DOHH2 (cell line): ENCODE results near the gene SUPT20HL1.
"Not testable (repeated sequence)": the region's sequence is repeated elsewhere in the genome, so short reads cannot be mapped to it uniquely, and the experiment has no call there.

Experiments used
- H3F3A ChIP-seq: fragments of 200-600 bp; sonication (generic), shearing (Covaris generic); 2 replicates; pipeline ENCODE4 v1.6.0; 2016; ENCODE audit warnings: antibody characterized with exemption, mild to moderate bottlenecking; ENCODE audit not compliant: control insufficient read depth, insufficient read depth
- H3K27ac ChIP-seq: fragments of 200-600 bp; sonication (generic); 2 replicates; pipeline ENCODE4 v1.5.1; 2014; ENCODE audit warnings: low read depth, mild to moderate bottlenecking, low read length, moderate library complexity
- H3K27me3 ChIP-seq: fragments of 200-600 bp; sonication (generic); 2 replicates; pipeline ENCODE4 v1.6.1; 2014; ENCODE audit warnings: mild to moderate bottlenecking, low read length, mixed read lengths; ENCODE audit not compliant: control insufficient read depth
- H3K36me3 ChIP-seq: fragments of 200-600 bp; sonication (generic); 2 replicates; pipeline ENCODE4 v1.6.1; 2014; ENCODE audit warnings: mild to moderate bottlenecking, low read length, moderate library complexity, mixed read lengths; ENCODE audit not compliant: control insufficient read depth
- H3K4me1 ChIP-seq: fragments of 200-600 bp; sonication (generic); 2 replicates; pipeline ENCODE4 v1.6.1; 2014; ENCODE audit warnings: mild to moderate bottlenecking, low read length, mixed read lengths; ENCODE audit not compliant: control insufficient read depth
- H3K4me2 ChIP-seq: fragments of 200-600 bp; sonication (generic); 2 replicates; pipeline ENCODE4 v1.6.0; 2014; ENCODE audit warnings: mild to moderate bottlenecking, low read length, moderate library complexity
- H3K4me3 ChIP-seq: fragments of 200-600 bp; sonication (generic); 2 replicates; pipeline ENCODE4 v1.5.1; 2014; ENCODE audit warnings: mild to moderate bottlenecking, low read length, mixed read lengths
- H3K79me2 ChIP-seq: fragments of 200-600 bp; sonication (generic); 2 replicates; pipeline ENCODE4 v1.6.1; 2014; ENCODE audit warnings: mild to moderate bottlenecking, low read length, mixed read lengths; ENCODE audit not compliant: control insufficient read depth
- H3K9me2 ChIP-seq: fragments of 200-600 bp; sonication (generic); replicated peaks from 2 replicates; pipeline ENCODE4 v1.6.1; 2014; ENCODE audit warnings: mild to moderate bottlenecking, low read length, mixed read lengths; ENCODE audit not compliant: control insufficient read depth
- H3K9me3 ChIP-seq: fragments of 200-600 bp; sonication (generic); 2 replicates; pipeline ENCODE4 v1.6.1; 2014; ENCODE audit warnings: antibody characterized with exemption, low read length, mixed read lengths; ENCODE audit not compliant: control insufficient read depth, insufficient read depth
- H4K20me1 ChIP-seq: fragments of 200-600 bp; sonication (generic); 2 replicates; pipeline ENCODE4 v1.6.0; 2014; ENCODE audit warnings: low read depth, mild to moderate bottlenecking, antibody characterized with exemption, low read length, moderate library complexity; ENCODE audit not compliant: control insufficient read depth, insufficient read depth
- EZH2phosphoT487 ChIP-seq: fragments of 200-600 bp; sonication (generic); IDR thresholded peaks from 2 replicates; pipeline ENCODE4 v1.6.1; 2017; ENCODE audit warnings: borderline replicate concordance, mild to moderate bottlenecking, antibody characterized with exemption, low read length, moderate library complexity, mixed read lengths
- TF ChIP-seq, protein P1 (sequence below): fragments of 200-600 bp; sonication (generic); IDR thresholded peaks from one replicate; pipeline ENCODE4 v1.5.1; 2014; ENCODE audit warnings: antibody characterized with exemption, mild to moderate bottlenecking, low read depth, low read length; ENCODE audit not compliant: poor library complexity, severe bottlenecking

SUPT20HL1 gene

DNA sequence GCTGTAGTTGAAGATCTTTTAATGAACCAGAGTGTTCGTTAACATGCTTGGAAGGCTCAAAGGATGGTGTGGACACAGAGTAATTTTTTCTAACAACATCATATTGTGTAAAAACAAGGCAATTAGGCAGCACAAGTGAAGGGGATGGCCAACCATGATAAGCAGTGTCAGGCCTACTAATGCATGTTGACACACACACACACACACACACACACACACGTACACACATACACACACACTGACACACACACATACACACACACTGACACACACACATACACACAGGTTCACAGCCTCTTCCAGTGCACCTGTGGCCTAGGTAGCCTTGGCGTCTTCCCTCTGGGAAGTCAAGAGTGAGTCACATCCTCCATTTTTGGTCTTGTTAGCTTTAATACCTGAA lies at the start of gene SUPT20HL1:
Gene SUPT20HL1, plus strand, starts transcription at position 368 of the 400 bp plus-strand sequence. CDS start 2,122 bp downstream, outside the sequence.
- H3K27ac ChIP-seq, result no peak within 1 kb of the TSS
- H3K4me3 ChIP-seq, result no peak within 1 kb of the TSS
- H3K79me2 ChIP-seq, result no peaks in the 10 kb centered on the region
- no peaks in the 10 kb centered on the region for H3K27me3 ChIP-seq
- no peaks in the 10 kb centered on the region for H3K4me1 ChIP-seq
- no peak for TF ChIP-seq EZH2phosphoT487
- TF ChIP-seq, protein P1, sequence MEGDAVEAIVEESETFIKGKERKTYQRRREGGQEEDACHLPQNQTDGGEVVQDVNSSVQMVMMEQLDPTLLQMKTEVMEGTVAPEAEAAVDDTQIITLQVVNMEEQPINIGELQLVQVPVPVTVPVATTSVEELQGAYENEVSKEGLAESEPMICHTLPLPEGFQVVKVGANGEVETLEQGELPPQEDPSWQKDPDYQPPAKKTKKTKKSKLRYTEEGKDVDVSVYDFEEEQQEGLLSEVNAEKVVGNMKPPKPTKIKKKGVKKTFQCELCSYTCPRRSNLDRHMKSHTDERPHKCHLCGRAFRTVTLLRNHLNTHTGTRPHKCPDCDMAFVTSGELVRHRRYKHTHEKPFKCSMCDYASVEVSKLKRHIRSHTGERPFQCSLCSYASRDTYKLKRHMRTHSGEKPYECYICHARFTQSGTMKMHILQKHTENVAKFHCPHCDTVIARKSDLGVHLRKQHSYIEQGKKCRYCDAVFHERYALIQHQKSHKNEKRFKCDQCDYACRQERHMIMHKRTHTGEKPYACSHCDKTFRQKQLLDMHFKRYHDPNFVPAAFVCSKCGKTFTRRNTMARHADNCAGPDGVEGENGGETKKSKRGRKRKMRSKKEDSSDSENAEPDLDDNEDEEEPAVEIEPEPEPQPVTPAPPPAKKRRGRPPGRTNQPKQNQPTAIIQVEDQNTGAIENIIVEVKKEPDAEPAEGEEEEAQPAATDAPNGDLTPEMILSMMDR, result no peak
- no peaks in the 10 kb centered on the region for H3K9me3 ChIP-seq
- H3K9me2 ChIP-seq, result no peaks in the 10 kb centered on the region
- no peaks in the 10 kb centered on the region for H4K20me1 ChIP-seq
- no peaks in the 10 kb centered on the region for H3F3A ChIP-seq
- H3K4me2 ChIP-seq, result no peak within 1 kb of the TSS
- no peaks in the 10 kb centered on the region for H3K36me3 ChIP-seq

DNA sequence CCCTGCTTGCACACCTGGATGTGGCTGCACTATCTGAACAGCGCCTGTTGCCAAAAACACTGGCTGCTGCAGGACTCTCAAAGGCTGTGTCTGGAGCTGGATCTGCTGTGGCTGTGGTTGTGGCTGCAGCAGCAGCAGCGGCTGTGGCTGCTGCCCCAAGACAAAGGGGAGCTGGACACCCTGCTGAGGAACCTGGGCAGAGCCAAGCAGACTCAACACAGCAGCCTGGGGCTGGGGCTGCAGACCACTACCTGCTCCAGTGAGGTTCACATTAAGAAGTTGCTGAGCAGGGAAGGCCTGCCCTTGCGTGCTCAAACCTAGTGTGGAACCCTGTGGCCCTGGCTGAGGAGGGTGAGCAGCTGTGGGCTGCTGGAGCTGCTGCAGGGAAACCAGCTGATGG lies 49.5 kb upstream of the SUPT20HL1 start:
- H3K4me1 ChIP-seq, H3K4me3 ChIP-seq, H3K27me3 ChIP-seq, H3F3A ChIP-seq, H3K4me2 ChIP-seq, H3K9me2 ChIP-seq, H3K79me2 ChIP-seq, H3K36me3 ChIP-seq, H3K27ac ChIP-seq, H3K9me3 ChIP-seq, H4K20me1 ChIP-seq: not testable (repeated sequence)

DNA sequence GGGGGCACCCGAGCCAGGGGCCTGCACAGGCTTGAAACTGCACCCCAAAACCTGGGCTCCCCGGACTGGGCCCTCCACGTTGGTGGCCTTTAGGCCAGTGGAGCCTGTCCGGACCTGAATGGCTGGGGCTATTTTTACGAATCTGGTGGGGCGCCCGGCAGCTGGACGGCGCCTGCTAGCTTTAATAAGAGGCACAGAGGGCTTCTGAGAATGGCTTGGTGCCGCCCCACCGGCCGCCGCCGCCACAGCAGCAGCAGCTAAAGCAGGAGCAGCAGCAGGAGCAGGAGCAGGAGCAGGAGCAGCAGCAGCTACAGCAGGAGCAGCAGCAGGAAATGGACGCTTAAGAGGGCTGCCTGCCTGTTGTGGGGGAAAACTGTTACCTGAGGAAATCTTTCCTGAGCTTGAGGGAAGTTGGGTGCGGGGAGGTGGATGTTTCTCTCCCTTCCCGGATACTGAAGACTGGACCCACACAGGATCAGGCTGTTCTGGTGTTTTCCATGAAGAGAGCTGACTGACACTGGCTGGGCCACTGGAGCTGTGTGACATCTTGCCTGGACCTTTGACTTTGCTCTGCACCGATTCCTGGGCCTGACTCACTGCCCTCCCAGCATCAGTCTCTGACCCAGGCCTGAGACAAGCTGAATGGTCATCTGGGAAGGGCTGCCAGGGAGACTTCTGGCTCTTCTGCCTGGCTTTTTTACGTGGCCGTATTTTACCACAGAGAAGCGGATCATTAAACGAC lies 48.8 kb upstream of the SUPT20HL1 start:
- not testable (repeated sequence) for H3K27me3 ChIP-seq

DNA sequence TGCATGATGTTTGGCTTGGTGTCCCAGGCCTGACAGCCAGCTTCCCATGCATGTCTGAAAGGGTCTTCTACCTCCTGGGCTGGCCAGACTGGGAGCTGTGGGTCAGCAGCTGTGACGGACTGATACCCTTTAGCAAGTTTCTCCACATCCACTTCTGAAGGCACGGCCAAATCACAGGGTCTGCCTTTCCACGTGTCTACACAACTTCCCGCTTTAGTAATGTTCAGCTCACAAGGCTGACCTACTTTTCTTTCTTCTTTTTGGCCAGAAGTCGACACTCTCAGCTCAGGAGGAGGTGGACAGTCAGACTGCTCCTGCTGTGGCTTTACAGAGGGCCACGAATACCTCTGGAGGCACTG lies 48.2 kb upstream of the SUPT20HL1 start:
- H3F3A ChIP-seq, result not testable (repeated sequence)

More for the DNA sequence above, 48.8 kb upstream of the SUPT20HL1 start:
- not testable (repeated sequence) for H3K9me2 ChIP-seq, H3K36me3 ChIP-seq, H3K4me3 ChIP-seq, H4K20me1 ChIP-seq, H3K27ac ChIP-seq, H3K79me2 ChIP-seq, H3F3A ChIP-seq, H3K4me2 ChIP-seq, H3K4me1 ChIP-seq, H3K9me3 ChIP-seq

DNA sequence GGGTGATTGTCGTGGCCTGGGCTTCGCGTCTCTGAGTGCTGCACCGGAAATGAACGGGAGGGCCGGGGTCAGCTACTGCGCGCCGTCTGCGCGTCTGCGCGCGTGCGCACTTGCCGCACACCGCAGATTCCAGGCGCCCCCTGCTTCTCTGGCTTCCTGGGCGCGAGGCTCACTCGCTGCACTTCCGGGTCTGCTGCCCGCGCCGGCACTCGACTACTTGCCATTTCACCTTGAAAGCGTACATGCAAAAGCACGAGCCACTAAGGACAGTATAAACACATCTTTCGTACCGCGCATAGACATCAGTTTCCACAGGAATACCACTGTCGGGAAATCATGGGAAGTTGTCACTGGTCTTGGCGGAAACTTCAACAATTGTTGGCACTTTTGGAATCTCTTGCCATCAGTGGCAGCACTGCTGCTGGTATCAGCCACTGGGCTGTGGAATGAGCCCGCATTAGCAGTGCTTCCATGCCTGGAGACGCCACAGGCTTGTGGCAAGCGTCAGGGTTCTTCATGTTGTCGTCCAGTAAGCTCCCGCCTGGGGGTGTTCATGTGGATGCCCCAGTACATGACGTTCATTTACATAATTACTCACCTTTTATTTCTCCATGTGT lies 46.3 kb upstream of the SUPT20HL1 start, which contains the start of gene SUPT20HL2:
Gene SUPT20HL2, minus strand, starts transcription at position 51 of the 617 bp plus-strand sequence. CDS start 754 bp downstream, outside the sequence.
- Histone ChIP-seq H3F3A (no peaks in the 10 kb centered on the region), H3K79me2 (no peaks in the 10 kb centered on the region), H3K4me2 (no peak within 1 kb of the TSS), H3K9me2 (no peaks in the 10 kb centered on the region), H3K27me3 (no peaks in the 10 kb centered on the region), H3K4me1 (no peaks in the 10 kb centered on the region), H4K20me1 (no peaks in the 10 kb centered on the region), H3K9me3 (no peaks in the 10 kb centered on the region), H3K4me3 (no peak within 1 kb of the TSS), H3K27ac (no peak within 1 kb of the TSS), H3K36me3 (no peaks in the 10 kb centered on the region)
- TF ChIP-seq EZH2phosphoT487, result no peak
- TF ChIP-seq, protein P1, result no peak

More for the DNA sequence above, 48.2 kb upstream of the SUPT20HL1 start:
- not testable (repeated sequence) for H3K36me3 ChIP-seq, H3K27me3 ChIP-seq, H3K4me2 ChIP-seq, H3K27ac ChIP-seq, H3K4me3 ChIP-seq, H3K9me2 ChIP-seq, H3K79me2 ChIP-seq, H3K9me3 ChIP-seq, H3K4me1 ChIP-seq, H4K20me1 ChIP-seq
